ENCODE data around the gene ECSCR.

Gene ECSCR

DNA sequence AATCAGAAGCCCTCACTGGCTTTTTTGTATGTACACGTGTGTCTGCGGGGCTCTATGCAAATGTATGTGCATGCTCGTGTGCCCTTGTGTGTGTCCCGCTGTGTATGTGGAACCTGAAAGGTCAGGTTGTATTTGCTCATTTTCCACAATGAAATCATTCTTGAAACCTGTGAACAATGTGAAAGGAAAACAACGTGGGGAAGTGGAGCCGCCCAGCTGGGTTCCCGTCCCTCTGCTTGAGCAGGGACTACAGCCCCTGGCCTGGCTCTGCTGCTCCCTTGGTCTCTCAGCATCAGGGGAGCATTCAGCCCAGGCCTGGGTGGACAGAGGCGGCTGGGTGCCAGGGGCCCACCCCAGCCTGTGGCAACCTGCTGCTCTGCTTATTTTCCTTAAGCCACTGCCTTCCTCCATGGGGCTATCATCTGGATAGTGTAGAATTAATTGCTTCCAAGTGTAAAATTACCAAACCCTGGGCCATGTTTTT, 3.0 kb downstream of the ECSCR start:
- no peak for DNase-seq (ENCODE audit: low read depth)
- TF ChIP-seq, protein P1, sequence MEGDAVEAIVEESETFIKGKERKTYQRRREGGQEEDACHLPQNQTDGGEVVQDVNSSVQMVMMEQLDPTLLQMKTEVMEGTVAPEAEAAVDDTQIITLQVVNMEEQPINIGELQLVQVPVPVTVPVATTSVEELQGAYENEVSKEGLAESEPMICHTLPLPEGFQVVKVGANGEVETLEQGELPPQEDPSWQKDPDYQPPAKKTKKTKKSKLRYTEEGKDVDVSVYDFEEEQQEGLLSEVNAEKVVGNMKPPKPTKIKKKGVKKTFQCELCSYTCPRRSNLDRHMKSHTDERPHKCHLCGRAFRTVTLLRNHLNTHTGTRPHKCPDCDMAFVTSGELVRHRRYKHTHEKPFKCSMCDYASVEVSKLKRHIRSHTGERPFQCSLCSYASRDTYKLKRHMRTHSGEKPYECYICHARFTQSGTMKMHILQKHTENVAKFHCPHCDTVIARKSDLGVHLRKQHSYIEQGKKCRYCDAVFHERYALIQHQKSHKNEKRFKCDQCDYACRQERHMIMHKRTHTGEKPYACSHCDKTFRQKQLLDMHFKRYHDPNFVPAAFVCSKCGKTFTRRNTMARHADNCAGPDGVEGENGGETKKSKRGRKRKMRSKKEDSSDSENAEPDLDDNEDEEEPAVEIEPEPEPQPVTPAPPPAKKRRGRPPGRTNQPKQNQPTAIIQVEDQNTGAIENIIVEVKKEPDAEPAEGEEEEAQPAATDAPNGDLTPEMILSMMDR (IDR thresholded peaks at IDR 0.05; ENCODE audit: low read depth, low read length, missing control alignments), result no peak
- no peak overlapping the region for H3K4me3 ChIP-seq (ENCODE audit: low read depth, low read length)
- in situ Hi-C loops (cut with HindIII; ENCODE audit: low sequenced_read_pairs), result no loop called here

DNA sequence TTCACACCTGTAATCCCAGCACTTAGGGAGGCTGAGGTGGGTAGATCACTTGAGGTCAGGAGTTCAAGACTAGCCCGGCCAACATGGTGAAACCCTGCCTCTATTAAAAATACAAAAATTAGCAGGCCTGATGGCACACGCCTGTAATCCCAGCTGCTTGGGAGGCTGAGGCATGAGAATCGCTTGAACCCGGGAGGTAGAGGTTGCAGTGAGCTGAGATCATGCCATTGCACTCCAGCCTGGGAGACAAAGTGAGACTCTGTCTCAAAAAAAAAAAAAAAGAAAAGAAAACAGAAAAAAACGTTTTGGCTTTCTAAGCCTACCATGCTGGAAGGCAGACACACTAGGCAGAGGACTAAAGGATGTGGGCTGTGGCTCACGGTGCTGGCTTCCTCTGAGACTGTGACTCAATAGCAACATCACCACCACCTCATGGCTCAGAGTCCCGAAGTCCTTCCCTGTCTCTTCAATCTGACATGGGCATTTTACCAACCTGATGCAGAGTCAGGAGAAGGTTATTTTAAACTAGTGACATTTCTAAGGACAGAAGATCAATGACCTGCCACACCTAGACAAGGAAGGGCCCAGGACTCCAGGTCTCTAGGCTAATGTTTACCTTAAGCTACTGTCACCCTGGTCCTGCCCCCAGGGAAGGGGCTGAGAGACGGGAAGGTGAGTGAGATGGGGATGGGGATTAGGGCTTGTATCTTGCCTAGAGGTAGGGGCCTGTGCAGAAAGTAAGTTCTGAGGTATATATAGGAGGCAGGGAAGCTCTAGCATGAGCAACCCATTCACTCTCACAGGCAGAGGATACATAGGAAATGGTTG, 3.7 kb downstream of the ECSCR start:
- peak; percentile 66 for DNase-seq (ENCODE audit: low read depth)
- TF ChIP-seq, protein P1 (IDR thresholded peaks at IDR 0.05; ENCODE audit: low read depth, low read length, missing control alignments), result no peak
- in situ Hi-C loops (cut with HindIII; ENCODE audit: low sequenced_read_pairs), result no loop called here
- H3K4me3 ChIP-seq (ENCODE audit: low read depth, low read length), result no peak overlapping the region

DNA sequence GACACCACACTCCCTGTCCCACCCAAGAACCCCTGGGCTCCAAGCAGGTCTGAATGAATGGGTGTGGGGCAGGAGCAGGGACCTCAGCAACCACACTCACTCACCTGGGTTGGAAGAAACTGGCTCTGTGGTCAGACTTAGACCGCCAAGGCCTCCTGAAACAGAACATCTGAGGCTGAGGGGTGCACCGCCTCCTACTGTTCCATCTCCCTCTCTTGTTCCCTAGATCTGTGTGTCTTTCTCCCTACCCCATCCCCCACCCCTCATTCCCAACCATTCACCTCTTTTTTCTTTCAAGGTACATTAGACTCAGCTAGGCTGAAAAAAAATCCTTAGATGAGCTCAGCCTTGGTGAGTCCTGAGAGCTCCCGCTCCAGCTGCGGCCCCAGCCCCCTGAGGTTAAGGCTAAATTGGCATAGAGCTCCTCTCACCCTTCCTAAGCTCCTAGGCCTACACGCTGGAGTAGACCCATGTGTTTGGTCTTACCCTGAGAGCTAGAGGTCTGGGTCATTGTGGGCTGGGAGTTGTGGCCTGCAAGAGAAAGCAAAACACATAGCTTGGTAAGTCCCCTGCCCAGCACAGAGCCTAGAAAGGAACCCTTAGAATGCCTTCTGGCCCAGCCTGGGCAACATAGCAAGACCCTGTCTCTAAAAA, 4.8 kb downstream of the ECSCR start:
- in situ Hi-C loops (cut with HindIII; ENCODE audit: low sequenced_read_pairs), result no loop called here
- H3K4me3 ChIP-seq (ENCODE audit: low read depth, low read length), result no peak overlapping the region
- TF ChIP-seq, protein P1 (IDR thresholded peaks at IDR 0.05; ENCODE audit: low read depth, low read length, missing control alignments), result no peak
- DNase-seq (ENCODE audit: low read depth), result no peak

DNA sequence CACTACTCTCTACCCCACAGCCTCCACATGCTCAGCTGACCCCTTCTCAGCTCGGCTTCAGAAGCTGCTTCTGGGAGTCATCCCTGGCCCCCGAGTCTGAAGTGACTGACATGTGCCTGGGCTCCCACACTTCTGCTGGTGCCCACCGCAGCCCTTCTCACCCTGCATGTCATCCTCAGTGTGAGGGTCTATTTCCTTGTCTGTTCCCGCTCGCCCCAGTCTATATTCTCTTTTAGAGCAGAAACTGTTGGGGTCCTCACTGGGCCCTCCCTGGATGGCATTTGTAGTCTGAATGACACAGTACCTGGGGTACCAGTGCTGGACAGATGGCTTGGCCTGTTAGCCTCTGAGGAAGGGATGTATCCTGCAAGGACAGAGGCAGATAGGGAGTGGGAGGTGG, 5.3 kb downstream of the ECSCR start:
- H3K4me3 ChIP-seq (ENCODE audit: low read depth, low read length), result no peak overlapping the region
- in situ Hi-C loops (cut with HindIII; ENCODE audit: low sequenced_read_pairs), result no loop called here
- TF ChIP-seq, protein P1 (IDR thresholded peaks at IDR 0.05; ENCODE audit: low read depth, low read length, missing control alignments), result no peak
- DNase-seq (ENCODE audit: low read depth), result no peak

DNA sequence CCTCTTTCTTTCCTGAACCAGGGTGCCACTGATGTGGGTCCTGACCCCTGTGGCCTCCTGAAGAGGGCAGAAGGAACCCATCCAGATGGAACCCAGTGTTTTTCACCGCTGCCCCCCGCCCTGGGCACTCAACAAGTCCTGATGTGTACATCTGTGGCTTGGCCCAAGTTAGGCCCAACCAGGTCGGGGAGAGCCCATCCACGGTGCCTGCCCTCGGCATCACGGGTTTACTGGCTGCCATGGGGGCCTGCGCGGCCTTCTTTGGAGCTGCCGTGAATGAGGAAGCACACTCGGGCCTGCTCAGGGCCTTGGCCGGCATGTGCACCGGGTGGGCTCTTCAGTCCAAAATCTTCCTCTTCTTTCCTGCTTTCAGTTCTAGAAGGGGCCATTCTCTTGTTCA, 5.8 kb downstream of the ECSCR start:
- in situ Hi-C loops (cut with HindIII; ENCODE audit: low sequenced_read_pairs), result no loop called here
- H3K4me3 ChIP-seq (ENCODE audit: low read depth, low read length), result no peak overlapping the region
- DNase-seq (ENCODE audit: low read depth), result no peak
- TF ChIP-seq, protein P1 (IDR thresholded peaks at IDR 0.05; ENCODE audit: low read depth, low read length, missing control alignments), result no peak

DNA sequence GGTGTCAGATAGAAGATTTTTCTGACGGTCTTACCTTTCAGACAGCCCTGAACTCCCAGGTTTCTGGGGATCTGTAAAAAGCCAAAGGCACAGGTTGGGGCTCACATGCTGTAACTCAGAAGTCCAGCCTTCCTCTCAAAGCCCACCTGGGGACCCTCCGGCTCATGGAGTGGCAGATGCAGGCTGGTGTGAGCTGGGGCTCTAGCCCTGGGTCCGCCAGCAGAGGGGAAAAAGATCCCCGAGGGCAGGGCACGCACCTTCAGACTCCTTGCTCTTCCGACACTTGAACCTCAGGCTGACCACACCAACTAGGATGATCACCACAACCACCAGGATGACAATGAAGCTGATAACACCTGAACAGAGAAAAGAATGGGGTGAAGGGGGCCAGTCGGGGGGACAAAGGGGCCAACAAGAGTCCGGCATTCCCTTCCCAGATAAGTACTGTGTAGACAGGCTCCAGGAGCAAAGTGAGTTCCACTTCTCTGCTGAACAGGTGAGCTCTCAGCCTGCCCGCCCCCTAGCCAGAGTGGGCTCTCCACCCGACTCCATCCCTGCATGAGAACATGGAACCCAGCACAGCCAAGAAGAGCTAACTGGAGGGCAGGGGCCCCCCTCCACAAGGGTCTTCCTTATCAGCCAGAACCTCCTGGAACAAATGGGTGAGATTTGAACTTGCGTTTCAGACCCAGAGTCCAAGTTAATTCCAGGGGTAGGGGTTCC, 7.8 kb downstream of the ECSCR start:
- in situ Hi-C loops (cut with HindIII; ENCODE audit: low sequenced_read_pairs), result no loop called here
- DNase-seq (ENCODE audit: low read depth), result no peak
- H3K4me3 ChIP-seq (ENCODE audit: low read depth, low read length), result no peak overlapping the region
- TF ChIP-seq, protein P1 (IDR thresholded peaks at IDR 0.05; ENCODE audit: low read depth, low read length, missing control alignments), result no peak

Measured in astrocyte of the cerebellum (primary cell).